Endothelial cell of umbilical vein (primary cell): ENCODE data around the gene WRAP73. TPM values are rescaled to one million over a fixed set of nuclear protein-coding genes. Genes with fewer than 3 reads are reported as not detected.

Experiments
- BruUV-seq: library from RNA; stranded (reverse); fragments of 400-500 nt; replicated peaks from 2 replicates; lab custom pipeline; 2021; lab: Mats Ljungman, UMichigan
- CTCF ChIA-PET: fragments of 300-600, 350-600 bp; sonication (Branson Sonifier 250); formaldehyde crosslinking; loops from one replicate; lab custom pipeline; 2021; ENCODE audit warnings: antibody characterized with exemption, inconsistent platforms; lab: Charles Lee
- POLR2A ChIA-PET: fragments of 300-600, 350-600 bp; sonication (Branson Sonifier 250); formaldehyde crosslinking; loops from one replicate; lab custom pipeline; 2021; ENCODE audit warnings: antibody characterized with exemption, inconsistent platforms; lab: Charles Lee
- DNase-seq: peaks from one replicate; pipeline ENCODE4 v3.0.0-alpha.2; 2011; ENCODE audit warnings: low read depth, low spot score
- FAIRE-seq: peaks from 2 replicates; lab custom pipeline; 2011; peaks lifted over from hg19 to GRCh38; lab: Jason Lieb, UNC
- H2AFZ ChIP-seq: 2 replicates; pipeline ENCODE4 v1.6.0; 2012; ENCODE audit warnings: low read depth, low read length, control low read depth, inconsistent platforms
- H3K27ac ChIP-seq: 2 replicates; pipeline ENCODE4 v1.5.1; 2011; ENCODE audit warnings: low read depth, mild to moderate bottlenecking, control low read depth, low read length, moderate library complexity; ENCODE audit not compliant: insufficient read depth
- H3K27me3 ChIP-seq, 2 experiments: 2 replicates each; pipeline versions ENCODE4 v1.6.0 to v1.6.1; 2011; ENCODE audit warnings: low read length in 2 of 2, mixed read lengths in 1 of 2; ENCODE audit not compliant: control insufficient read depth in 2 of 2, insufficient read depth in 2 of 2
- H3K36me3 ChIP-seq, 2 experiments: 2 replicates in 1 of 2; 3 replicates in 1 of 2; pipeline ENCODE4 v1.5.1; 2011; ENCODE audit warnings: low read length in 2 of 2, mild to moderate bottlenecking in 1 of 2, moderate library complexity in 1 of 2; ENCODE audit not compliant: control insufficient read depth in 2 of 2, insufficient read depth in 2 of 2; ENCODE audit errors: extremely low read depth in 1 of 2
- H3K4me1 ChIP-seq: 3 replicates; pipeline ENCODE4 v1.5.1; 2011; ENCODE audit warnings: mild to moderate bottlenecking, low read length; ENCODE audit not compliant: control insufficient read depth, insufficient read depth; ENCODE audit errors: extremely low read depth
- H3K4me2 ChIP-seq: 2 replicates; pipeline ENCODE4 v1.6.1; 2011; ENCODE audit warnings: low read length, control low read depth, mixed read lengths; ENCODE audit not compliant: insufficient read depth
- H3K4me3 ChIP-seq, 3 experiments: fragments of 200-600 bp in 1 of 3; sonication (generic), shearing (Covaris generic) in 1 of 3; replicated peaks in 1 of 3; 2 replicates each; pipeline ENCODE4 v1.5.1; 2011 to 2016; ENCODE audit warnings: control low read depth in 3 of 3, low read length in 3 of 3, mild to moderate bottlenecking in 2 of 3, inconsistent platforms in 1 of 3, low read depth in 1 of 3, moderate library complexity in 1 of 3; ENCODE audit not compliant: insufficient read depth in 1 of 3
- H3K79me2 ChIP-seq: 2 replicates; pipeline ENCODE4 v1.6.0; 2012; ENCODE audit warnings: low read length, inconsistent platforms; ENCODE audit not compliant: control insufficient read depth, insufficient read depth
- H3K9ac ChIP-seq: replicated peaks from 2 replicates; pipeline ENCODE3; 2011; ENCODE audit warnings: low read length, control low read depth; ENCODE audit not compliant: insufficient read depth; ENCODE audit errors: extremely low read depth
- H3K9me1 ChIP-seq: replicated peaks from 3 replicates; pipeline ENCODE4 v1.6.0; 2011; ENCODE audit warnings: mild to moderate bottlenecking, low read length; ENCODE audit not compliant: control insufficient read depth, insufficient read depth; ENCODE audit errors: extremely low read depth
- H3K9me3 ChIP-seq: replicated peaks from 2 replicates; pipeline ENCODE4 v1.5.1; 2012; ENCODE audit warnings: low read length, inconsistent platforms; ENCODE audit not compliant: control insufficient read depth, insufficient read depth
- H4K20me1 ChIP-seq: replicated peaks from 2 replicates; pipeline ENCODE3; 2011; ENCODE audit warnings: mild to moderate bottlenecking, low read length; ENCODE audit not compliant: control insufficient read depth, insufficient read depth; ENCODE audit errors: extremely low read depth
- CTCF ChIP-seq, 2 donors: IDR thresholded peaks; 1 replicate in 1 of 2; 2 replicates in 1 of 2; pipeline ENCODE4 v1.5.1; 2011; ENCODE audit warnings: low read length in 2 of 2, mild to moderate bottlenecking in 2 of 2, moderate library complexity in 2 of 2, control low read depth in 1 of 2, inconsistent platforms in 1 of 2, low read depth in 1 of 2; ENCODE audit not compliant: insufficient read depth in 1 of 2; ENCODE audit errors: extremely low read depth in 1 of 2
- GATA2 ChIP-seq: IDR thresholded peaks from 2 replicates; pipeline ENCODE4 v1.7.0; 2011; ENCODE audit warnings: low read depth, mild to moderate bottlenecking, moderate library complexity, mixed read lengths, low read length; ENCODE audit not compliant: insufficient read length, insufficient read depth
- JUN ChIP-seq: IDR thresholded peaks from 2 replicates; pipeline ENCODE4 v1.6.1; 2011; ENCODE audit warnings: borderline replicate concordance, low read depth; ENCODE audit not compliant: insufficient read length, insufficient read depth
- MYC ChIP-seq: IDR thresholded peaks from one replicate; pipeline ENCODE4 v1.6.1; 2011; ENCODE audit warnings: mild to moderate bottlenecking, low read depth, low read length
- POLR2A ChIP-seq: IDR thresholded peaks from 2 replicates; pipeline ENCODE4 v1.6.1; 2012; ENCODE audit warnings: low read depth, mild to moderate bottlenecking, control low read depth, low read length
- POLR2AphosphoS5 ChIP-seq: IDR thresholded peaks from 2 replicates; pipeline ENCODE4 v1.6.1; 2012; ENCODE audit warnings: low read depth, mild to moderate bottlenecking, control low read depth, low read length, moderate library complexity; ENCODE audit not compliant: insufficient read depth
- dilution Hi-C: fragments of 300-500 bp; cut with MboI; formaldehyde crosslinking; loops from one replicate; pipeline ENCODE4 v1.15.0; 2019; ENCODE audit warnings: low sequenced_read_pairs; ENCODE audit not compliant: extremely low pct_ligation_motif_present
- intact Hi-C: fragments of 100-400 bp; cut with micrococcal nuclease; formaldehyde crosslinking; loops from one replicate; pipeline ENCODE4 v1.10.0; 2022
- polyA plus RNA-seq, 4 experiments: library from polyadenylated mRNA; depleted of rRNA in 3 of 4; stranded (reverse) in 3 of 4; unstranded in 1 of 4; fragments of >200 nt; gene quantifications; 2 replicates each; pipeline versions ENCODE4 v1.2.1 to v1.2.3, GENCODE V29; 2011 to 2012; ENCODE audit warnings: missing spikeins in 1 of 4
- total RNA-seq: library from RNA; stranded (reverse); gene quantifications from 2 replicates; pipeline ENCODE4 v1.2.3, GENCODE V29; 2021

Gene WRAP73
- total and polyA plus RNA-seq, 2 donors (not counting 3 experiments of a cell fraction or from before 2014, with no cell fraction given): 23.0 to 50.7 TPM

GRCh38 chr1:3632298-3632697 lies 17.6 kb downstream of the WRAP73 start:
- BruUV-seq: no TSS peak

More at GRCh38 chr1:3632298-3632697, 17.6 kb downstream of the WRAP73 start:
- Histone ChIP-seq H2AFZ (no peak overlapping the region), H4K20me1 (no peaks in the 10 kb centered on the region), H3K9me3 (no peaks in the 10 kb centered on the region), H3K4me1 (no peaks in the 10 kb centered on the region), H3K27me3 (no peaks in the 10 kb centered on the region), H3K4me2 (no peak overlapping the region), H3K36me3 (peaks cover 0 to 51% of the 10 kb centered on the region in 2 experiments), H3K27ac (no peak overlapping the region), H3K9me1 (no peaks in the 10 kb centered on the region), H3K4me3 (no peak overlapping the region), H3K79me2 (no peaks in the 10 kb centered on the region), H3K9ac (no peak overlapping the region)
- ChIA-PET CTCF (no interaction called here), POLR2A (no interaction called here)
- intact Hi-C loops (no loop called here), dilution Hi-C loops (no loop called here)
- DNase-seq (no peak), FAIRE-seq (no peak)
- TF ChIP-seq POLR2AphosphoS5 (no peak), JUN (no peak), POLR2A (no peak), MYC (no peak), CTCF (IDR thresholded peaks at IDR 0.05; ENCODE audit: extremely low read depth in 1 of 2, insufficient read depth in 1 of 2, low read depth in 1 of 2, low read length in 2 of 2) (no peak), GATA2 (no peak)
